SK-N-DZ (cell line): Measurements from ENCODE around the gene PIK3R2.

Experiments used
- DNase-seq: peaks from one replicate; pipeline ENCODE4 v3.0.0-alpha.2; 2015; ENCODE audit warnings: low spot score

Gene PIK3R2

DNA sequence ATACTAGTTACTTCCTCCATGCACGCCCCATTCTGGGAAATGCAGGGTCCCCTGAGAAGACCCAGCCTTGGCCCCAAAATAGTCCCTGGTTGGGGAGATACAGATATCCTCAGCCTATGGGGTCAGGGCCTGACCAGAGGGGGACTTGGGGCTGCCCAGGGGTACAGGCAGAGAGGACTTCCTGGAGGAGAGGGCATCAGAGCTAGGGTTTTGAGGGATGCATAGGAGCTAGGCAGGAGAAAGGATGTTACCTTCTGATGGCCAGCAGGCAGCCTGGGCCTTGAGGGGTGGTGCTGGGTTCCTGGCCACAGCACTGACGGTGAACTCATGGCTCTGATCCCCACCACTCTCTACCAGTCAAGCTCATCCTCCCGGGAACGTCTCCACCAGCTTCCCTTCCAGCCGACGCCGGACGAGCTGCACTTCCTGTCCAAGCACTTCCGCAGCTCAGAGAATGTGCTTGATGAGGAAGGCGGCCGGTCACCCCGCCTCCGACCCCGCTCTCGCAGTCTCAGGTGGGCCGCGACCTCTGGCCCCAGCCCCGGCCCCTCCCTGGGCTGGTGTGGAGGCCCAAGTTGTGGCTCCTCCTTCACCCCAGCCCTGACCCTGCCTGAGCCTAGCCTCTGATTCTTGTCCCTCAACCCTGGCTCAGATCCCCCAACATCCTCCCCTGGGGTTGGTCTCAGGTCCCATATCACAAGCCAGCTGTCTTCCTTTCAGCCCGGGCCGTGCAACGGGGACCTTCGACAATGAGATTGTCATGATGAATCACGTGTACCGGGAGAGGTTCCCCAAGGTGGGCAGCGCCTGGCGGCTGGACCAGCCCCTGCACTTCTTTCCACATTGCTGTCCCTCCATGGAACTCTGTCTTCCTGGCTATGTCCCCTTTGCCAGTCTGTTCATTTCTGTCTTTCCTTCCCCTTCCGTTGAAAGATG, 29.8 kb upstream of the PIK3R2 start:
- no peak for DNase-seq

DNA sequence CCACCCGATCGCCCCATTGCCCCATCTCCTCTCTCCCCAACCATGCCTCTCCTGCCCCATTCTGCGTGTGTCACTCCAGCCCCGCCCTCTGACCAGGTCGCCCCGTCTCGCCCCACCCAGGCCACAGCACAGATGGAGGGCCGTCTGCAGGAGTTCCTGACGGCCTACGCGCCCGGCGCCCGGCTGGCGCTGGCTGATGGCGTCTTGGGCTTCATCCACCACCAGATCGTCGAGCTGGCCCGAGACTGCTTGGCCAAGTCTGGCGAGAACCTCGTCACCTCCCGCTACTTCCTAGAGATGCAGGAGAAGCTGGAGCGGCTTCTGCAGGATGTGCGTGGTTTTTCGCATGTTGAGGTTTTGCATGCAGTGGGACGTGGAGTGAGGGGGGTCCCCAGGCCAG, 29.1 kb upstream of the PIK3R2 start:
- DNase-seq = no peak

DNA sequence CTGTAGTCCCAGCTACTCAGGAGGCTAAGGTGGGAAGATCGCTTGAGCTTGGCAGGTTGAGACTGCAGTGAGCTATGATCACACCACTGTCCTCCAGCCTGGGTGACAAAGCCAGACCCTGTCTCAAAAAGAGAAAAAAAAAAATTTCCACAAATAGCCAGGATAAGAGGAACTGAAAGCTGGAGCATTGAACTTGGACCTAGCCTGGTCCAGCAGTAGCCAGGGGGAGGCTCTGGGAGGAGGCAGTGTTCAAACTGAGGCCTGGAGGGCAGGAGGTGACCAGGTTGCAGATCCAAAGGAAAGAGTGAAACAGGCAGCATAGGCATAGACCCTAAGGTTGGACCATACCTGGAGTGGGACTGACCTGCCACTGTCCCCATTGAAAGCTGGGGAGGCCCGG, 26.9 kb upstream of the PIK3R2 start:
- DNase-seq = no peak

DNA sequence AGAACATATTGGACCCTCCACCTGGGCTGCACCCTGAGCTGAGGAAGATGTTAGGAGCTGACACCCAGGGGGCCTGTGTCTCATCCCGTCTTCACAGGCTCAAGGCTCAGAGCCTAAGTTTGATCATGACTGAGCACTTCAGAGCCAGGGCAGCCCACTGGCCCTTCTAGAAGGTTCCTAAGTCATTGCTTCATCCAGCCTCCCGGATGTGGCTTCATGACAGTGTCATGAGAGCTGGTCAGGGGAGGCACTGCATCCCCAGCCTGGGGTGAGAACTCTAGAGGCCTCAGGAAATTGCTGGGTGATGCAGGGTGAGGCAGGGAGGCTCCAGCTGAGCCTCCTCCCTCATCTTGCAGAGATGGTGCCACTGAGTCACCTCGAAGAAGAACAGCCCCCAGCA, 24.9 kb upstream of the PIK3R2 start:
- no peak for DNase-seq

GRCh38 chr19:18128805-18129204, 24.2 kb upstream of the PIK3R2 start:
- no peak for DNase-seq

- no peak for DNase-seq
These were observed 22.3 kb upstream of the PIK3R2 start for GRCh38 chr19:18130523-18131242.

DNA sequence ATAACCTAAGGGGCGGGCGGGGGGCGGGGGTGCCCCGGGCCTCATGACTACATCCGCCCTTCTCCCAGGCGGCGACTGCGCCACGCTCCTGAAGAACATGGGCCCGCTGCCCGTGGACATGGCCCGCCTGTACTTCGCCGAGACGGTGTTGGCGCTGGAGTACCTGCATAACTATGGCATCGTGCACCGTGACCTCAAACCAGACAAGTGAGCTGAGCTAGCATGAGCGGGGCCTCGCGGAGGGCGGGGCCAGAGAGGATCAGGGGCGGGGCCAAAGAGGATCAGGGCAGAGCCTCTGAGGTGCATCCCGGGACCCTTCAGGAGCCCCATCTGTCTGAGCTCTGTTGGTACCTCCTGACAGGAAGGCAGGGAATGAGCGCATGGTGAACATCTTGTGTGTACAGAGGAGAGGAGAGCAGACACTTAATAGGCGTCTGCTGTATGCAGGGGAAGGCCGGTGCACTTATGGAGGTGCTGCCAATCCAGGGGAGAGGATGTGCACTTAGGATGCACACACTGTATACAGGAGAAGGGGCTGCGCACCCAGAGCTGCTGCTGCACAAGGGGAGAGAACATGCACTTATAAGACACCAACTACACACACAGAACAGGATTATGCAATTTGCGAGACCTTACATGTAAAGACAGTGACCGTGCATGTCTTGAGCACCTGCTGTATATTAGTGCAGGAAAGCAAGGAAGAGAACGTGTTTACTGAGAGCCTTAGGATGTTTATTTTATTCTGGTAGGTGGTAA, 20.9 kb upstream of the PIK3R2 start:
- DNase-seq = no peak

DNA sequence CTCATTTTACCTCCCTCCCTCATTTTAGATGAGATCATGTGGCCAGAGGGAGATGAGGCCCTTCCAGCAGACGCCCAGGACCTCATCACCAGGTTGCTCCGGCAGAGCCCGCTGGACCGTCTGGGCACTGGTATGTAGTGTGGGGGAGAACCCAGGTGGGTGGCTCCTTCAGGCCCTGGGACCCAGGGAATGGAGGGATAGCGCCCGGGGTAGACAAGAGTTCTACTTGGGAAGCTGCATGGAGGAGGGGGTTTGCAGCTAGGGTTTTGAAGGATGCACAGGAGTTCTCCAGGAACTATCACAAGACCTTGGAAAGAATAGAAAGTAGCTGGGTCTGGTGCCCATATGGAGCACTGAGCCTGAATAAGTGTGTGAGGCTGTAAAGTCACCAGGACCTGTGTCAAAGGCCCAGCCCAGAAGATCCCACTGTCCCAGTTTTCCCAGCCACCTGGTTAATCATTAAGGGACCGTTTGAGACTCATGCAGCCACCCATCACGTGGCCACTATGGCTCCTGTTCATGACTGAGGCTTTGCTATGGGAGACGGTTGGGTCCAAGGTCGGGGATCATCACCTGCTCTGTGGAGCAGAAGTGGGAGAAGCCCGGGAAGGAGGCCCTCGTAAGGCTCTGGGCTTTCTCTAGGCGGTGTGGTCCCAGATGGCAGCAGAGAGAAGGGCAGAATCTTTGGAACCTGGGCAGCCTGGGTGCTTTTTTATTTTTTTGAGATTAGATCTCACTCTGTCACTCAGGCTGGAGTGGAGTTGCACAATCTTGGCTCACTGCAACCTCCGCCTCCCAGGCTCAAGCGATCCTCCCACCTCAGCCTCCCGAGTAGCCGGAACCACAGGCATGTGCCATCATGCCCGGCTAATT, 17.0 kb upstream of the PIK3R2 start:
- no peak for DNase-seq

DNA sequence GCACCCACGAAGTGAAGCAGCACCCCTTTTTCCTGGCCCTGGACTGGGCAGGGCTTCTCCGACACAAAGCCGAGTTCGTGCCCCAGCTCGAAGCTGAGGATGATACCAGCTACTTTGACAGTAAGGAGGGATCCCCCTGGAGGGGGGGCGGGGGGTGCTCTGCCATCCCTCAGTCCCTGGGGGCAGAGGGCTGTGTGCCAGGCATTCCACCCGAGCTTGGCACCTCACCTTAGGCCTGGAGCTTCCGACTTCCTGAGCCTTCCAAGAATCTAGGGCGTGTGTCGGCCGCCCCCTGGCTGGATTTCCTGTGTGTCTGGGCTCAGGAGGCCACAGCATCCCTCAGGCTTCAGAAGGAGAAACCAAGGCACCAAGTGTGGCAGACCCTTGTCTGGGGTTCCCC, 15.7 kb upstream of the PIK3R2 start:
- no peak for DNase-seq

GRCh38 chr19:18137657-18138339, 15.2 kb upstream of the PIK3R2 start:
- no peak for DNase-seq

GRCh38 chr19:18140473-18140872, 12.5 kb upstream of the PIK3R2 start:
- DNase-seq = no peak

GRCh38 chr19:18141031-18141430, 11.9 kb upstream of the PIK3R2 start:
- DNase-seq = no peak

DNA sequence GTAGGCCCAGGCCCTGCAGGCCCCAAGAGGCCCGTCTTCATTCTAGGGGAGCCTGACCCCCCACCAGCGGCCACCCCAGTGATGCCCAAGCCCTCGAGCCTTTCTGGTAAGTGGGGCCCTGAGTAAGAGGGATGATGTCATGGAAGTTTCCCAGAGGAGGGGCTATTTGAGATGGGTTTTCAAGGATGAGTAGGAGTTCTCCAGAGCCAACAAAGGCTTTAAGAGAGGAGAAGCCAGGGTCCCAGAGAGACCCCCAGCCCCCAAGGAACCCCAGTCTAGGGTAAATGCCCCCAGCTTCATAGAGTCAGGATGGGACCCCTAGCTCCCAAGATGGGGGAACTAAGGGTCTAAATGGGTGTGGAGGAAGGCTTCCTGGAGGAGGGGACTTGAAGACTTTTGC, 9.1 kb upstream of the PIK3R2 start:
- DNase-seq = no peak

GRCh38 chr19:18144361-18144760, 8.6 kb upstream of the PIK3R2 start:
- no peak for DNase-seq

DNA sequence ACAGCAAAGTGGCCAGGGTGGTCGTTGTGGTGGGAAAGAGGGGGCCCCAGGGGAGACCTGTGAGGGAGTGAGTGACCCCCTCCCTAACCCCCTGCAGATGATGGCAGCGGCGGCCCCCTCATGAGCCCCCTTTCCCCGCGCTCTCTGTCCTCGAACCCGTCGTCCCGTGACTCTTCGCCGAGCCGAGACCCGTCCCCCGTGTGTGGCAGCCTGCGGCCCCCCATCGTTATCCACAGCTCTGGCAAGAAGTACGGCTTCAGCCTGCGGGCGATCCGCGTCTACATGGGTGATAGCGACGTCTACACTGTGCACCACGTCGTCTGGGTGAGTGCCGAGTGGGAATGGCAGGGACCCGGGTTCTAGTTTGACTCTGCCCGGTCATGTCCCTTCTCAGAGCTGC, 8.1 kb upstream of the PIK3R2 start:
- no peak for DNase-seq

GRCh38 chr19:18145391-18145999, 7.5 kb upstream of the PIK3R2 start:
- DNase-seq = no peak

DNA sequence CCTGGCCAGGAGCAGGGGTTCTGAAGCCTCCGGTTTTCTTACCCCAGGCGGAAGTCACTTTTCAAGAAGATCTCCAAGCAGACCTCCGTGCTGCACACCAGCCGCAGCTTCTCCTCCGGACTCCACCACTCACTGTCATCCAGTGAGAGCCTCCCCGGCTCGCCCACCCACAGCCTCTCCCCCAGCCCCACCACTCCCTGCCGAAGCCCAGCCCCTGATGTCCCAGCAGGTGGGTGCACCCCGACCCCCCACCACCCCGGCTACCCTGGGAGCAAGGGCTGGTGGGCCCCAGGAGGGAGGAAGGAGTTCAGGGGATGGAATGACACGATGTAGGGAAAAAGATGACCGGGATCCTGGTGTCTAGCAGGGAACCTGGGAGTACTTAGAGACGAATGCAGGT, 5.6 kb upstream of the PIK3R2 start:
- DNase-seq = no peak

- DNase-seq = no peak
These were observed 3.4 kb upstream of the PIK3R2 start for GRCh38 chr19:18149596-18149975.

DNA sequence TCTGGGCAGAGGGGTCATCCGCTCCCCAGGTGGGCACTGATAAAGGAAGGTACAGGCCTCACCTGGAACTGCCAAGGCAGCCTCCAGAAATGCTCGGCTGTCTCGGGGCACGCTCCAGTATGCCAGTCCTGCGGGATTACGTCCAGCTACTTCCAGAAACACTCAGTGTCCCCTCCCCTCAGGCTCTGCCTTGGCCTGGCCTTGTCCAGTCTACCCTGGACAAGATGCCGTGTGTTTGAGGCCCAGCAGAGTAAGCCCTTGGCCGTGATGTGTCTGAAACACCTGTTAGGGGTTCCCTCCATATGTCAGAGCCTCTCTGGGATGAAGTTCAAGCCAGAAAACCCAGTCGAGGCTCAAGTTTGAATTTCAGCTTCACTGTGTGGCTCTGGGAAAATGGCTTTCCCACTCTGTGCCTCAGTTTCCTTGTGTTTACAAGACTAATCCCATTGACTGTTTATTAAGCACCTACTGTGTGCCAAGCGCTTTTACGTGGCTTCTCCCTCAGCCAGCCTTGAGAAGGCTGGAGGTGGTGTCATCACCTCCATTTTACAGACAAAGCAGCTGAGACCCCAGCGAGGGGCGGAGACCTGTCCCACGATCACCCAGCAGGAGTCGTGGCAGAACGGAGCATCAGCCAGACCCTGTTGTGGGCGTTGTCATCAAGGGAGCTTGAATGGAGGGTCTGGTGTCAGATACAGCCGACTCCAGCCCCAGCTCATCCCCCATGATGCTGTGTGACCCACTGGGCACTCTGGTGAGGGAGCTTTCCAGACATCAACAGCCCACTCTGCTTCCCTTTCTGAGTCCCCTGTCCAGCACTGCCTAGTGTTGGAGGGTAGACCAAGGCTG, 2.0 kb upstream of the PIK3R2 start:
- DNase-seq = peak; percentile 47
